Ovary (tissue), 9 donors: ENCODE data around the gene RGL3. TPM values are rescaled to one million over a fixed set of nuclear protein-coding genes. Genes with fewer than 3 reads are reported as not detected.
"Not testable (repeated sequence)": the region's sequence is repeated elsewhere in the genome, so short reads cannot be mapped to it uniquely, and the experiment has no call there.

Source experiments
- DNase-seq, 5 donors: peaks; one replicate each; pipeline ENCODE4 v3.0.0-alpha.2; 2019 to 2020
- H3K27ac ChIP-seq, 2 donors: fragments of 200-600 bp; one replicate each; pipeline versions ENCODE4 v1.5.1 to v1.8.0; 2019 to 2022
- H3K27me3 ChIP-seq: fragments of 200-600 bp; one replicate; pipeline ENCODE4 v1.8.0; 2022
- H3K36me3 ChIP-seq: fragments of 200-600 bp; sonication (generic); one replicate; pipeline ENCODE4 v1.5.1; 2019
- H3K4me1 ChIP-seq: one replicate; pipeline ENCODE4 v1.8.1; 2013; ENCODE audit warnings: mild to moderate bottlenecking, moderate library complexity; ENCODE audit not compliant: insufficient read depth
- H3K4me3 ChIP-seq: fragments of 200-600 bp; sonication (generic); one replicate; pipeline ENCODE4 v1.5.1; 2017
- H3K9me3 ChIP-seq, 2 donors: fragments of 200-600 bp in 1 of 2; sonication (generic) in 1 of 2; one replicate each; pipeline versions ENCODE4 v1.5.1 to v1.8.1; 2013 to 2019; ENCODE audit warnings: mild to moderate bottlenecking in 1 of 2, moderate library complexity in 1 of 2
- EP300 ChIP-seq: sonication (generic); formaldehyde crosslinking; IDR thresholded peaks from one replicate; pipeline ENCODE4 v1.6.1; 2017; ENCODE audit warnings: antibody characterized with exemption
- POLR2A ChIP-seq: fragments of 450-650 bp; IDR thresholded peaks from one replicate; pipeline ENCODE4 v1.6.1; 2017; ENCODE audit warnings: antibody characterized with exemption, mild to moderate bottlenecking, moderate library complexity
- WGBS, 3 donors: extraction: QIAGEN DNeasy Blood & Tissue Kit in 1 of 3; methylation state at CpG; one replicate each; pipeline versions ENCODE4 v1.1.5 to v1.1.7; 2013 to 2017; 5-methylcytosine and 5-hydroxymethylcytosine counted together
- intact Hi-C, 4 donors: fragments of 100-400 bp; cut with DNase I; formaldehyde crosslinking; loops; one replicate each; pipeline versions ENCODE4 v1.11.0 to v1.15.1; 2022 to 2023
- polyA plus RNA-seq, 2 donors: library from polyadenylated mRNA; stranded (reverse); fragments of 200-250 nt in 1 of 2; fragments of 350-450 nt in 1 of 2; fragmentation: Illumina TruSeq in 1 of 2; extraction: RNeasy Lipid Tissue Mini Kit (QIAGEN cat#74804) in 1 of 2; gene quantifications; one replicate each; pipeline ENCODE4 v1.2.3, GENCODE V29; 2013 to 2014
- total RNA-seq, 7 donors: library from RNA; depleted of rRNA in 2 of 7; stranded (reverse); fragments of >200 nt in 2 of 7; fragmentation: NEBNext Ultra II Directional in 3 of 7; extraction: Animal tissue kit (Norgen Biotek cat#: 25700) in 3 of 7; gene quantifications; one replicate each; pipeline versions ENCODE4 v1.1.0 to v1.2.4, GENCODE V29; 2016 to 2023
- TF ChIP-seq, protein P1 (sequence below), 3 donors: fragments of 450-650 bp in 2 of 3; fragments of 200-600 bp in 1 of 3; IDR thresholded peaks; one replicate each; pipeline versions ENCODE4 v1.5.1 to v1.8.0; 2016 to 2022; ENCODE audit warnings: antibody characterized with exemption in 3 of 3, mild to moderate bottlenecking in 1 of 3
- donor health status: DM: no; HTN: no; CAD: no; lungs with moderate emphysema.
- donor health status: DM: no; HTN: no; CAD: no.
- donor health status: Bipolar disorder and iron deficiency.
- donor health status: DM: yes; HTN: yes; CAD: no.
- donor health status: DM: no; HTN: no; CAD: no.
- donor health status: DM: yes; HTN: yes; CAD: no.

The RGL3 gene
- total and polyA plus RNA-seq, 9 donors, result 2.2 to 28.0 (median 5.6) TPM

DNA sequence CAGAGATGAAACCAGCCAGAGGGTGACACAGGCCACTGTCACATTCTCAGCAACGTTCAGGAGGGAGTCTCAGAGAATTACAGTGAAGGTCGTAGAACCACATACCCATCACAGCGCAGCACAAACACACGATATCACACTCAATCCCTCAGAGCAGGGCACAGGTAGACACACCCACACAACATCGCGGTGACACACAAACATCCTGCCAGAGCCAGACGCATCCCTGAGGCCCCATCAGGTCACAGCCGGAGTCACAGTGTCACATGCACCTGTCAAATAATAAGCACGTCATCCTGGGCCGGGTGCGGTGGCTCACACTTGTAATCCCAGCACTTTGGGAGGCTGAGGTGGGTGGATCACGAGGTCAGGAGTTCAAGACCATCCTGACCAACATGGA is 44.3 kb upstream of the RGL3 start:
- intact Hi-C loops, result no loop called here
- DNase-seq, result no peak
- no peak for TF ChIP-seq EP300
- TF ChIP-seq POLR2A, result no peak
- no peaks in the 10 kb centered on the region for H3K27me3 ChIP-seq
- H3K9me3 ChIP-seq, result no peaks in the 10 kb centered on the region
- no peak overlapping the region for H3K4me3 ChIP-seq
- 73 to 79% (median 76%) methylated on average over 12 of the region's 12 CpGs for WGBS, 3 donors
- no peaks in the 10 kb centered on the region for H3K4me1 ChIP-seq
- H3K27ac ChIP-seq, result no peak overlapping the region
- no peaks in the 10 kb centered on the region for H3K36me3 ChIP-seq

DNA sequence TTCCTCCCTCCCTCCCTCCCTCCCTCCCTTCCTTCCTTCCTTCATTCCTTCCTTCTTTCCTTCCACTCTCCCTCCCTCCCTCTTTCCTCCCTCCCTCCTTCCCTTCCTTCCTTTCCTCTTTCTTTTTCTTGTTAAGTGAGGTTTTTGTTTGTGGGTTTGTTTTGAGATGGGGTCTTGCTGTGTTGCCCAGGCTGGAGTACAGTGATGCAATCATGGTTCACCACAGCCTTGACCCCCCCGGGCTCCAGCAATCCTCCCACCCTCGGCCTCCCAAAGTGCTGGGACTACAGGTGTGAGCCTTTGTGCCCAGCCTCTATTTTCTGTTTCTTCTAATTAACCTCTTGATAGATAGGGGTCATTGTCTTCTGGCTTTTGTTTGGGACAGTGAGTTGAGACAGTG is 42.3 kb upstream of the RGL3 start:
- TF ChIP-seq EP300, result no peak
- TF ChIP-seq, protein P1, sequence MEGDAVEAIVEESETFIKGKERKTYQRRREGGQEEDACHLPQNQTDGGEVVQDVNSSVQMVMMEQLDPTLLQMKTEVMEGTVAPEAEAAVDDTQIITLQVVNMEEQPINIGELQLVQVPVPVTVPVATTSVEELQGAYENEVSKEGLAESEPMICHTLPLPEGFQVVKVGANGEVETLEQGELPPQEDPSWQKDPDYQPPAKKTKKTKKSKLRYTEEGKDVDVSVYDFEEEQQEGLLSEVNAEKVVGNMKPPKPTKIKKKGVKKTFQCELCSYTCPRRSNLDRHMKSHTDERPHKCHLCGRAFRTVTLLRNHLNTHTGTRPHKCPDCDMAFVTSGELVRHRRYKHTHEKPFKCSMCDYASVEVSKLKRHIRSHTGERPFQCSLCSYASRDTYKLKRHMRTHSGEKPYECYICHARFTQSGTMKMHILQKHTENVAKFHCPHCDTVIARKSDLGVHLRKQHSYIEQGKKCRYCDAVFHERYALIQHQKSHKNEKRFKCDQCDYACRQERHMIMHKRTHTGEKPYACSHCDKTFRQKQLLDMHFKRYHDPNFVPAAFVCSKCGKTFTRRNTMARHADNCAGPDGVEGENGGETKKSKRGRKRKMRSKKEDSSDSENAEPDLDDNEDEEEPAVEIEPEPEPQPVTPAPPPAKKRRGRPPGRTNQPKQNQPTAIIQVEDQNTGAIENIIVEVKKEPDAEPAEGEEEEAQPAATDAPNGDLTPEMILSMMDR (IDR thresholded peaks at IDR 0.05), result no peak
- no peak for TF ChIP-seq POLR2A
- Histone ChIP-seq H3K4me3 (no peak overlapping the region), H3K9me3 (no peaks in the 10 kb centered on the region), H3K27ac (no peak overlapping the region), H3K36me3 (no peaks in the 10 kb centered on the region), H3K4me1 (no peaks in the 10 kb centered on the region), H3K27me3 (no peaks in the 10 kb centered on the region)
- DNase-seq, result no peak
- 35 to 63% (median 37%) methylated on average over 2 of the region's 2 CpGs for WGBS, 3 donors
- intact Hi-C loops, result no loop called here

DNA sequence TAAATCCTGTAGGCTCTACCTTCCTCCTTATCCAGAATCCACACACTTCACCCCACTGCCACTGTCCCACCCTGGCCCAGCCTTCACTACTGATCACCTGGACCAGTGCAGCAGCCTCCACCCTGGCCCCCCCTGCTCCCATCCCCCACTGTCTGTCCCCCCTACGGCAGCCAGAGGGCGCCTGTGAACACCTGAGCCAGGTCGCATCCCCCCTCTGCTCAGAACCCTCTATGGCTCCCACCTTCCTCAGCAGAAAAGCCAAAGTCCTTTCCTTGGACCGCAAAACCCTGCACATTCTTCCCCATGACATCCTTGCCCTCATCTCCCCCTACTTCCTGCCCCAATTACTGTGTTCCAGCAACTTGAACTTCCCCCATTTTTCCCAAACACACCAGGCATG is 41.1 kb upstream of the RGL3 start:
- no peaks in the 10 kb centered on the region for H3K36me3 ChIP-seq
- WGBS, 3 donors, result 41 to 45% (median 43%) methylated on average over 4 of the region's 4 CpGs
- DNase-seq, result no peak
- H3K27me3 ChIP-seq, result no peaks in the 10 kb centered on the region
- H3K9me3 ChIP-seq, result no peaks in the 10 kb centered on the region
- no peaks in the 10 kb centered on the region for H3K4me1 ChIP-seq
- no peak overlapping the region for H3K4me3 ChIP-seq
- intact Hi-C loops, result no loop called here
- H3K27ac ChIP-seq, result no peak overlapping the region
- TF ChIP-seq, protein P1 (IDR thresholded peaks at IDR 0.05), result no peak
- TF ChIP-seq EP300, result no peak
- no peak for TF ChIP-seq POLR2A

DNA sequence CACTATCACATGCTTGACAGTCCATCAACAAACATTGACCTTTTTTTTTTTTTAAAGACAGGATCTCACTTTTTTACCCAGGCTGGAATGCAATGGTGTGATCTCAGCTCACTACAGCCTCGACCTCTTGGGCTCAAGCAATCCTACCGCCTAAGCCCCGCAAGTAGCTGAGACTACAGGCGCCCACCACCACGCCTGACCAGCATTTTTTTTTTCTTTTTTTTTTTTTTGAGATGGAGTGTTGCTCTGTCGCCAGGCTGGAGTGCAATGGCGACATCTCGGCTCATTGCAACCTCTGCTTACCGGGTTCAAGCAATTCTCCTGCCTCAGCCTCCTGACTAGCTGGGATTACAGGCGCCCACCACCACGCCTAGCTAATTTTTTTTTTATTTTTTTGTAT is 39.8 kb upstream of the RGL3 start:
- H3K4me3 ChIP-seq, H3K36me3 ChIP-seq, H3K4me1 ChIP-seq, intact Hi-C loops, DNase-seq, H3K27me3 ChIP-seq, H3K9me3 ChIP-seq, H3K27ac ChIP-seq: not testable (repeated sequence)
- WGBS, 3 donors, result 75 to 78% (median 77%) methylated on average over 11 of the region's 11 CpGs

DNA sequence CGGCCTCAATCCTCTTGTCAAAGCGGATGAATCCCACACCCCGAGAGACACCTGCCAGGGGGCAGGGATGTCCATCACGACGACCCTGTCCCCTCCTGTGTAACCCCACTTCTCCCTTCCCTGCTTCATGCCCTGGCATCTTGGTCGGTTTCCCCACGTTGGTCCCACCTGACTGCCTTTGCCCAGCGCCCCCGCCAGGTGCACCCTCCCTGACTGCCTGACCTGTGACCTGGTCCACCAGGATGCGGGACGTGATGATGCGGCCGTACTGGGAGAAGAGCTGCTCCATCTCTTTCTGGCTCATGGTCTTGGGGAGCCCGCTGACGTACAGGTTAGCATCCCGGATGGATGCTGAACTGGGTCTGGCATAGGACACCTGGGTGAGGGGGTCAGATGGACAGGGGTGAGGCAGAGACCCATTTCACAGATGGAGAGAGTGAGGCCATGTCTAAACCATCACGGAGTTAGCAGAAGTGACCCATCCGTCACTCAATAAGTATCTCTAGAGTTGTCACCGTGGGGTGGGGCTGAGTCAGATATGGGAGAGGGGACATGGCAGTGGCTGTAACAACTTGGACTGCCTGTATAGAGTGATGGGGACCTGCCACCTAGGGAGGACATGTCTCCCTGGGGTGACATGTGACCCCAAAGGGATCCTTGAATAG is 39.3 kb upstream of the RGL3 start:
- TF ChIP-seq, protein P1 (IDR thresholded peaks at IDR 0.05), result no peak
- TF ChIP-seq POLR2A, result no peak
- TF ChIP-seq EP300, result no peak
- intact Hi-C loops, result no loop called here
- Histone ChIP-seq H3K27ac (no peak overlapping the region), H3K27me3 (no peaks in the 10 kb centered on the region), H3K4me1 (no peaks in the 10 kb centered on the region), H3K36me3 (no peaks in the 10 kb centered on the region), H3K9me3 (no peaks in the 10 kb centered on the region), H3K4me3 (no peak overlapping the region)
- no peak for DNase-seq
- WGBS, 3 donors, result 78 to 87% (median 80%) methylated on average over 19 of the region's 19 CpGs
